MV-4-11 (cell line): Measurements from ENCODE around the gene DICER1.

ENCODE experiments used
- DNase-seq: peaks from one replicate; lab custom pipeline; 2025; lab: John Stamatoyannopoulos, UW

The DICER1 gene

DNA sequence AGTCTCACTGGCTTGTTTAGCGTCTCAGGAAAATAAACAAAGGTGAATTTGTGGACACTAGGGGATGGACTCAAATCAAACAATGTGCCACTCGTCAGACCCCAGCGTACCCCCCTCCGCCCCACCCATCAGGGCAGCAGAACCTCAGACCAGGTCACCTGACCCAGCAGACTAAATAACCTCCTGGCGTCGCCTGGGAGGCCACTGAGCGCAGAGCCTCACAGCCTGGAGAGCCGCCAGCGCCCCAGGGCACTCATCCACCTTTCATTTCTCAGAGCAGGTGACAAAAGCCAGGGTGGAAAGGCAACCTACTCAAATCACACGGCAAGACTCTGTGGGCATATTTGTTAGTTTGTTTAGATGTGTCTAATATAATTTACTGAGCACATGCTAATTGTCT, 100.9 kb downstream of the DICER1 start:
- no peak for DNase-seq

- no peak for DNase-seq
Observed at GRCh38 chr14:95055318-95055717, 102.0 kb downstream of the DICER1 start.

GRCh38 chr14:95054346-95055280, 102.7 kb downstream of the DICER1 start:
- no peak for DNase-seq

DNA sequence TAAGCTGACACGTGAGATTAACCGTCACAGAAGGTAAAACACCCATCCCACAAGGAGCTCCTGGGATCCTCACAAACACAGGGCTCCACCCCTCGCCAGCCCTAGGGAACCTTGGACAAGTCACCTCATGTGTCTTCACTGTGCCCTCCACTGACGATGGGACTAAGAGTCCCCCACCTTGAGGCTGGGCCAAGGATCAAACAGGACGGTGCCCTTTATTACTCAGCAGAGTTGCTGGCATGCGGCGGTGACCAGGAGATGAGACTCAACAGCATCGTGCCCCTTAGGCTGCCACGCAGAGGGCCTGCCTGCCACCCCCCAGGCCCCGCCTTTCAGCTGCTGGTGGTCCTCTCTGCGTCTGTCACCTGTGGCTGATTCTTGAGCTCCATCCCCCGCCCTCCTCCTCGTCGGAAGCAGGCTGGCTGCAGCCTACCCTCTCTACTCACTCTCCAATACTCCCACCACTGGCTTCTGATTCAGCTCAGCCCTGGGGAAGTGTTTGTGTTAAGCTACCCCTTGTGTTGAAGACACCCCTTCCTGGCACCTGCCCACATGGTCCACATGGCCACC, 105.2 kb downstream of the DICER1 start:
- DNase-seq, result no peak

DNA sequence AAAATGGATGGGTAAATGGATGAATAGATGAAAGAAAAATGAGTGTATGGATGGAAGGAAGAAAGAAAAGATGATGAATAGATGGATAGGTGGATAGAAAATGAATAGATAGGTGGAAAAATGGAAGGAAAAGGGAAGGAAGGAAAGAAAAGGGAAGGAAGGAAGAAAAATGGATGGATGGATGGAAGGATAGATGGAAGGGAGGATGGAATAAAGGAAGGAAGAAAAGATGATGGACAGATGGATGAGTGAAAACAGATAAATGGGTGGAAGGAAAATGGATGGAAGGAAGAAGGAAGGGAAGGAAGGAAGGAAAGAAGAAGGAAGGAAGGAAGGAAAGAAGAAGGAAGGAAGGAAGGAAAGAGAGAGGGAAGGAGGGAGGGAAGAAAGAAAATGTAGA, 107.4 kb downstream of the DICER1 start:
- no peak for DNase-seq

- DNase-seq, result no peak
Observed at GRCh38 chr14:95048771-95049312, 108.5 kb downstream of the DICER1 start.

- DNase-seq, result no peak
Observed at GRCh38 chr14:95047754-95048153, 109.6 kb downstream of the DICER1 start.

GRCh38 chr14:95046711-95047681, 110.3 kb downstream of the DICER1 start:
- DNase-seq, result no peak

GRCh38 chr14:95045836-95046430, 111.4 kb downstream of the DICER1 start:
- no peak for DNase-seq

GRCh38 chr14:95045106-95045701, 112.1 kb downstream of the DICER1 start:
- no peak for DNase-seq

GRCh38 chr14:95044463-95045105, 112.7 kb downstream of the DICER1 start:
- no peak for DNase-seq

GRCh38 chr14:95043732-95044462, 113.4 kb downstream of the DICER1 start:
- no peak for DNase-seq

GRCh38 chr14:95043314-95043713, 114.0 kb downstream of the DICER1 start:
- no peak for DNase-seq

GRCh38 chr14:95041477-95042020, 115.8 kb downstream of the DICER1 start:
- no peak for DNase-seq

DNA sequence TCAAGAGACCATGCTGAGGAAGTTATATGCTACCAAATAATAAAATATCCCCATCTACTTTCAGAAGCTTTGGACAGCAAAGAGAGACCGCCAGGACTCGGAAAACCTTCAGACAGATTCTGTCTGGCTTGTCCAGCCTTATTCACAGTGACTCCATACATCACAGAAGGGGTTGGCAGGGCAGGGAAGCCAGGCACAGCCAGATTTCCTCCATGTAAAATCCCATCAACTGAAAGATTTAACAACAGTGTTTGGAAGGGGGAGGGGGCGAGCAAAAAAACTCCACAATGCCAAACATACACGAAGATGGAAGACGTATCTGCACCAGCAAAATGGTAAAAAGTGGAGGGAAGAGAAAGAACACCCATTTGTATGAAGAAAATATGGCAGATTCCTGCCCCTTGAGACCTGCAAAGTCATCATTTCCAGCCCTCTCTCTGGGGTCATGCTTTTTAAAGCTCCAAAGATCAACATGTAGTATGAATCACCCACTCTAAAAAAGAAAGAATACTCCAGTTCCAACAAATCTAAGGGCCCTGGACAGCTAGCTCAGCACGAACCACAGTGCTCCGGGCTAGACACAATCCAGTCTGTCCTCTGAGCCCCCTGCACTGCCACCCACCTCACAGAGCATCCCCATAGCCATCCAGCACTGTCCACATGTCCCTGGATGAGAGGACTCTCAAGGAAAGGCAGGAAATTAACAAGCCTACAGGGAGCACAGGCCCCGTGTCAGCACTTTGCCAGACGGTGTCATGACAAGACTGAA, 116.4 kb downstream of the DICER1 start:
- no peak for DNase-seq

DNA sequence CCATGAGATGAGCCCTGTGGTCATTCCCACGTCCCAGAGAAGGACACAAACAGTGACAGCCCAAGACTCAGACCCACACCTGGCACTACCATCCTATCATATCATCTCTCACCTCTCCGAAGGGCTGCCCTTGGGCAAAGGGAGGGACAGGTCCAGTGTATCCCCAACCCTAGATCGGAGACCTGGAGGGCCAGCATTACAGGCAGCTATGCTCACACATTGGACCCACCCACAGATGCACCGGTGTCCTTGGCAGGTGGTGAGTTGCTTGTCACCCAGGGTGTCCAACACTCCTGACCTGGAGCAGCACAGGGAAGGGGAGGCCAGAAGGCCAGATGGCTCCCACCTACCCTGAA, 117.4 kb downstream of the DICER1 start:
- DNase-seq, result no peak

DNA sequence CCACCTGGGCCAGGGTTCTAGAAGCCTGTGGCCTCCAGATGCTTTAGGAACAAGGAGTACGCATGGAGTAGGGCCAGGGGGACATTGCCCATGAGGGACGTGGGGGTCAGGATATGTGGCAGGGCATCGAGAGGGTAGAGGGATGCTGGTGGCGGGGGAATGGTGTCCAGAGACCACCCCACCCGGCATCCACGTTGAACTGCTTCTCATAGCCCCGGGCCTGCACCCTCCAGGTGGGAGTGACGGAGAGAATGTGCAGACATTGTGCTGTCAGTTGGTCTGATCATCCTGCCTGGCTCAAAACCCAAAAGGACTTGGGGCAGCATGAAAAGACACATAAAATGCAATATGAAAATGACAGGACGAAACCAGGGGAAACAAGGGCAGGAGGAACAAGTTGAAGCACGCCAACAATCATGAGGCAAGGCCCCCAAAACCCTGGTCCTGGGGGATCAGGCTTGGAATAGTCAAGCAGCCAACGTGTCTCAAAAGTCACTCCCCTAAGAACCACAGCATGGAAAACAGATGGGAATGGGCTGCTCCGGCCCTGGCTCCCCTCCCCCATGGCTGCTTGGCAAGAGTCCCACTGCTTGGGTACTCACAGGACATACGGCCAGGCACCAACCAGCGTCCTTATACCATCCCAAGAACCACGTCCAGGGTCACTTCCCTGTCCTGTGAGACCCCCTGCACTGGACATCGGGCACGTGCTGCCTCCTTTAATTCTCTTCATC, 117.9 kb downstream of the DICER1 start:
- no peak for DNase-seq

DNA sequence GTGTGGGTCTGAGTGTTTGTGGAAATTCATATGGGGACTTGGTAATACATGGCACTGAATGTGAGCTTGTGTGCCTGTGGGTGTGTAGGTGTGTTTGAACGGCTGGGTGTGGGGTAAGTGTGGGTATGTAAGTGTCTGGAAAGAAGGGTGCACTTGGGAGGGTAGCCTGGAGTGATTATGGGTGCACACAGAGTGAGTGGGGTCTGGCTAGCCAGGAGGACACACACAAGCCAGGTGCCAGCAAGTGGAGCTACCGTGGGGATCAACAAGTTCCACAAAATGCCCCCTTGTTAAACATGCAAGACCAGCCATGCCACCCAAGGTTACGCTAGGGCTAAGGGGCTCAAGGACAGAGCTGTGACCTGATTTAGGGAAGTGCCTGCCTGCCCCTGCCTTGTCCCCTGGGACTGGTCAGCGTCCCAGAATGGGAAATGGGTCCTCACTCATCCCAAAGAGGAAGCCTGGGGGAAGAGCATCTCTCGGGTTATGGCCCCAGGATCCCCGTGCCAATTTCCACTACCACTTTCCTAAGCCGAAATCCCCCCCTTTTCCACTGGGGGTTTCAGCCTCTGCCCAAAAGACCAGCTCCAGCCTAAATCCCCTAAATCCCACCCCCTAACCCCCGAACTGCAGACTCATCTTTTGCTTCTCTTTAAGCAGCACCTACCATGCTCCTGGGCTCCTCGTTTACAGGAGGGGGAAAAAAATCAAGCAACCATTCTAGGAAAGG, 118.6 kb downstream of the DICER1 start:
- DNase-seq, result no peak
